ENCODE measurements around the gene WNT9B. TPM values are rescaled to one million over a fixed set of nuclear protein-coding genes. Genes with fewer than 3 reads are reported as not detected.

Gene WNT9B
- total and polyA plus RNA-seq, 2 of the 13 experiments (the other 11 are each of a cell fraction or from before 2014, with no cell fraction given): not detected

GRCh38 chr17:46898860-46899259 lies 47.5 kb downstream of the WNT9B start:
- Histone ChIP-seq H3K4me3 (replicated peaks in 1 of 3; ENCODE audit: insufficient read depth in 1 of 3, low read depth in 2 of 3, low read length in 3 of 3) (no peak overlapping the region), H2AFZ (ENCODE audit: low read length) (no peak overlapping the region), H3K79me2 (ENCODE audit: insufficient read depth, low read length) (no peaks in the 10 kb centered on the region), H3K9me3 (ENCODE audit: low read length) (no peaks in the 10 kb centered on the region), H3K36me3 (replicated peaks in 1 of 2; ENCODE audit: control insufficient read depth in 1 of 2, insufficient read depth in 2 of 2, low read length in 2 of 2) (no peaks in the 10 kb centered on the region), H3K9ac (ENCODE audit: insufficient read depth, low read depth, low read length) (no peak overlapping the region), H3K4me1 (ENCODE audit: insufficient read depth, low read length) (peaks cover 16% of the 10 kb centered on the region), H3K27me3 (ENCODE audit: control insufficient read depth in 1 of 2, insufficient read depth in 2 of 2, low read length in 2 of 2) (peaks cover 4 to 41% of the 10 kb centered on the region in 2 experiments; a peak in 4 of 5 replicates), H3K27ac (ENCODE audit: extremely low read length, insufficient read depth, low read length) (no peak overlapping the region), H3K4me2 (ENCODE audit: low read depth, low read length) (no peak overlapping the region), H4K20me1 (ENCODE audit: insufficient read depth, low read length) (no peaks in the 10 kb centered on the region; the same call in 1 of the 2 replicates)
- WGBS (ENCODE audit: low lambda C conversion rate): 48% methylated on average over 5 of the region's 5 CpGs
- no peak for DNase-seq (ENCODE audit: low spot score)
- no peak for ATAC-seq
- BruUV-seq (replicated peaks): no TSS peak
- intact Hi-C loops (cut with micrococcal nuclease; ENCODE audit: unreplicated experiment) (no loop called here), in situ Hi-C loops (cut with HindIII; ENCODE audit: extremely low pct_ligation_motif_present, low pct_unique_long_range_greater_than_20kb) (no loop called here)
- TF ChIP-seq SP4 (CRISPR knock-in tag; IDR thresholded peaks at IDR 0.05) (no peak), POLR2AphosphoS2 (IDR thresholded peaks at IDR 0.05; ENCODE audit: low read depth, low read length) (no peak), FOXA3 (CRISPR knock-in tag; IDR thresholded peaks at IDR 0.05) (no peak), ZNF704 (CRISPR knock-in tag; IDR thresholded peaks at IDR 0.05; ENCODE audit: borderline replicate concordance) (no peak), RBM22 (optimal IDR thresholded peaks at IDR 0.05; ENCODE audit: low read length) (no peak), ZNF556 (CRISPR knock-in tag; IDR thresholded peaks at IDR 0.05; ENCODE audit: borderline replicate concordance) (no peak), FOXA1 (IDR thresholded peaks at IDR 0.05) (no peak), FOXA1 (CRISPR knock-in tag; IDR thresholded peaks at IDR 0.05) (no peak), ZNF256 (CRISPR knock-in tag; conservative IDR thresholded peaks at IDR 0.05) (no peak), TCF7L2 (IDR thresholded peaks at IDR 0.05; ENCODE audit: low read depth, low read length) (no peak), ZHX1 (CRISPR knock-in tag; IDR thresholded peaks at IDR 0.05; ENCODE audit: low read depth) (no peak), ZNF563 (CRISPR knock-in tag; IDR thresholded peaks at IDR 0.05) (no peak), ZNF574 (CRISPR knock-in tag; IDR thresholded peaks at IDR 0.05) (no peak), TFDP2 (CRISPR knock-in tag; IDR thresholded peaks at IDR 0.05) (no peak), EP300 (IDR thresholded peaks at IDR 0.05; ENCODE audit: low read depth in 2 of 2, low read length in 2 of 2) (no peak), EP300 (CRISPR knock-in tag; IDR thresholded peaks at IDR 0.05; ENCODE audit: borderline replicate concordance) (no peak)
- ChIA-PET CTCF (ENCODE audit: low intra/inter-chr PET ratio, low total read pairs) (no interaction called here), POLR2A (no interaction called here)
- FAIRE-seq: no peak
